ENCODE measurements around the gene PRKCA.

PRKCA gene

GRCh38 chr17:66460558-66460957 lies 158.1 kb downstream of the PRKCA start:
- no peaks in the 10 kb centered on the region for H3K36me3 ChIP-seq (ENCODE audit: insufficient read depth, low read length)
- no peak overlapping the region for H3K4me3 ChIP-seq
- H3K27ac ChIP-seq: no peak overlapping the region
- H3K9me3 ChIP-seq (ENCODE audit: low read depth, low read length): no peaks in the 10 kb centered on the region
- TF ChIP-seq EZH2 (IDR thresholded peaks at IDR 0.05): no peak
- no peak overlapping the region for H3K9ac ChIP-seq (ENCODE audit: insufficient read length)
- no peak for DNase-seq (ENCODE audit: low read depth, low spot score)

DNA sequence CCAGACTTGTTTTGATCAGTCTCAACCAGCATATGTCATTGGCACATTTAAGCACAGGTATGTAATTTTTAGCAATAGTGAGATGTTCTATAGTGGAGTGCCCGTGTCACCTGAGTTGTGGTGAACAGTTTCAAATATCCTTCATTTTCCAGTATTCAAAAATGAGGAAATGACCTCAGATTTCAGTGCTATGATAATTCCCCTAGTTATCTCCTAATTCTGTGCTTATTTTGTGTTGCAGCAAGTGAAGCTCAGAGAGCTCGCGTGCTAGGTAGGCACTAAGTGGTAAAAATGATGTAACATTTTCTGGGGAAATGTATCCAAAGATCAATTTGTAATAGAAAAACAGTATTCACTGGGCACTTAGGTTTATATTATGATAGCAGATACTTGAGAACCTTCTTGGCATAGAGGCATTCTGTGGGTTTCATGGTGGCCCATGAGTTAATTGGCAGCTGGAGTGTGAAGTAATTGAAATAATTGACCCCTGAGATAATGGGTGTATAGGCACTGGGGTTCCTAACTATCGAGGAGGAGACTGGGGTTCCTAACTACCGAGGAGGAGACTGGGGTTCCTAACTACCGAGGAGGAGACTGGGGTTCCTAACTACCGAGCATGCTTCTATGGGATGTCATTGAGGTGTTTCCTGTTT lies 159.1 kb downstream of the PRKCA start:
- H3K9ac ChIP-seq (ENCODE audit: insufficient read length): no peak overlapping the region
- no peak overlapping the region for H3K4me3 ChIP-seq
- TF ChIP-seq FOXP2 (optimal IDR thresholded peaks at IDR 0.05; ENCODE audit: control extremely low read depth, extremely low read length, insufficient read depth): no peak
- no peak for TF ChIP-seq POLR2AphosphoS5 (IDR thresholded peaks at IDR 0.05; ENCODE audit: borderline replicate concordance, low read depth, low read length)
- TF ChIP-seq EZH2 (IDR thresholded peaks at IDR 0.05): no peak
- DNase-seq (ENCODE audit: low read depth, low spot score): no peak
- H3K27ac ChIP-seq: no peak overlapping the region
- H3K9me3 ChIP-seq (ENCODE audit: low read depth, low read length): no peaks in the 10 kb centered on the region
- H3K36me3 ChIP-seq (ENCODE audit: insufficient read depth, low read length): no peaks in the 10 kb centered on the region

DNA sequence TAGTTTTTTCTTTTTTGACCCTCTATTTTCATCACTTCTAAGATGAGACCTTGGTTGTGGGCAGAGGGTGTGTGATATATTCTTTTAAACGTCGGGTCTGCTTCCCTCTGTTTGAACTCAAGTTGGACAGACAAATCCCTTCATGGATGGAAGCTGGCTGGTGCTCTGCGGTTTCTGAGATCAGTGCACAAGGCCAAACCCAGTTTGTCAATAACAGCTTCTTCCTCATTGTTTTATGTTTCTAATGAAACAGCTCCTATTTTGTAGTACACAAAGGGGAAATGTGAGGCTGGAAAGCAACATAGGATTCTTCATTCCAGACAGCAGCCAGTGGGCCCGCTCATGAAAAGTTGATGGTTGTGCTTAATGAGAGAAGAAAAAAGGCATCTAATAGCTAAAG lies 159.6 kb downstream of the PRKCA start:
- DNase-seq (ENCODE audit: low read depth, low spot score): no peak
- TF ChIP-seq EZH2 (IDR thresholded peaks at IDR 0.05) (no peak), POLR2AphosphoS5 (IDR thresholded peaks at IDR 0.05; ENCODE audit: borderline replicate concordance, low read depth, low read length) (no peak), FOXP2 (optimal IDR thresholded peaks at IDR 0.05; ENCODE audit: control extremely low read depth, extremely low read length, insufficient read depth) (no peak)
- no peaks in the 10 kb centered on the region for H3K9me3 ChIP-seq (ENCODE audit: low read depth, low read length)
- no peak overlapping the region for H3K4me3 ChIP-seq
- H3K9ac ChIP-seq (ENCODE audit: insufficient read length): no peak overlapping the region
- no peaks in the 10 kb centered on the region for H3K36me3 ChIP-seq (ENCODE audit: insufficient read depth, low read length)
- no peak overlapping the region for H3K27ac ChIP-seq

GRCh38 chr17:66464921-66465320 lies 162.5 kb downstream of the PRKCA start:
- Histone ChIP-seq H3K36me3 (ENCODE audit: insufficient read depth, low read length) (no peaks in the 10 kb centered on the region), H3K9ac (ENCODE audit: insufficient read length) (no peak overlapping the region), H3K27ac (no peak overlapping the region), H3K9me3 (ENCODE audit: low read depth, low read length) (no peaks in the 10 kb centered on the region), H3K4me3 (no peak overlapping the region)
- no peak for TF ChIP-seq POLR2AphosphoS5 (IDR thresholded peaks at IDR 0.05; ENCODE audit: borderline replicate concordance, low read depth, low read length)
- TF ChIP-seq FOXP2 (optimal IDR thresholded peaks at IDR 0.05; ENCODE audit: control extremely low read depth, extremely low read length, insufficient read depth): no peak
- TF ChIP-seq EZH2 (IDR thresholded peaks at IDR 0.05): no peak
- DNase-seq (ENCODE audit: low read depth, low spot score): no peak

GRCh38 chr17:66465701-66466100 lies 163.3 kb downstream of the PRKCA start:
- Histone ChIP-seq H3K9me3 (ENCODE audit: low read depth, low read length) (no peaks in the 10 kb centered on the region), H3K27ac (no peak overlapping the region), H3K4me3 (no peak overlapping the region), H3K36me3 (ENCODE audit: insufficient read depth, low read length) (no peaks in the 10 kb centered on the region), H3K9ac (ENCODE audit: insufficient read length) (no peak overlapping the region)
- DNase-seq (ENCODE audit: low read depth, low spot score): no peak
- no peak for TF ChIP-seq FOXP2 (optimal IDR thresholded peaks at IDR 0.05; ENCODE audit: control extremely low read depth, extremely low read length, insufficient read depth)
- no peak for TF ChIP-seq EZH2 (IDR thresholded peaks at IDR 0.05)
- TF ChIP-seq POLR2AphosphoS5 (IDR thresholded peaks at IDR 0.05; ENCODE audit: borderline replicate concordance, low read depth, low read length): no peak

DNA sequence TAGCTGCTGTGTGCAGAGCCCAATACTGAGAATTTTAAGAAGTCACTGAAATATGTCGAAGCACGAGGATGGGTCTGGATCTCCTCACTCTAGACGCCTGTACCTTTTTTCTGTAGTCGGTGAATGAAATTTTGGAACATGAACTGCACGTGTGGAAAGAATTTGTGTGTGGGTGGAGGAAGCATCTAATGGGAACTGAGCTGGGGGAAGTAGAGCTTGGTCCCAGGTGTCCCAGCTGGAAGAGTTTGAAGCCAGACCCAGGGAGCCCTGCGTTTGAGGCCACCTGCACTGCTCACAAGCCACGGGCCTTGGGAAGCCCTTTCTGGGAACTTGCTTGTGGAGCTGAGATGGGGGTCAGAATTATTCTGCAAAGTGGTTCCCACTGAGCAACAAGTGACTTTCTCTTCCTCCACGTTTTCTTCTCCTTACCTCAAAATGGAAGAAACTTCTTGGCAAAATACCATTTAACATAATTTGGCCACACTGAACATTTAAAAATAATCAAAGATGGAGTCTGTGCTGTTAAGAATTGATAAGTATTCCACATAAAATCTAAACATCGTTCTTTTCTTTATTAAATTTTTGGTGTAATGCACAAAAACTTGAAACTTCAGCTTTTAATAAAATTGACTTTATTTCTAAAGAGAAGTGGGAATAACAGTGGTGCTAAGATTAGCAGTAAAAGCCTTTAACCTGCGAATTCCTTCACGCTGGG lies 163.8 kb downstream of the PRKCA start:
- no peak for DNase-seq (ENCODE audit: low read depth, low spot score)
- Histone ChIP-seq H3K4me3 (no peak overlapping the region), H3K27ac (no peak overlapping the region), H3K9ac (ENCODE audit: insufficient read length) (no peak overlapping the region), H3K36me3 (ENCODE audit: insufficient read depth, low read length) (no peaks in the 10 kb centered on the region), H3K9me3 (ENCODE audit: low read depth, low read length) (no peaks in the 10 kb centered on the region)
- TF ChIP-seq POLR2AphosphoS5 (IDR thresholded peaks at IDR 0.05; ENCODE audit: borderline replicate concordance, low read depth, low read length) (no peak), FOXP2 (optimal IDR thresholded peaks at IDR 0.05; ENCODE audit: control extremely low read depth, extremely low read length, insufficient read depth) (no peak), EZH2 (IDR thresholded peaks at IDR 0.05) (no peak)

DNA sequence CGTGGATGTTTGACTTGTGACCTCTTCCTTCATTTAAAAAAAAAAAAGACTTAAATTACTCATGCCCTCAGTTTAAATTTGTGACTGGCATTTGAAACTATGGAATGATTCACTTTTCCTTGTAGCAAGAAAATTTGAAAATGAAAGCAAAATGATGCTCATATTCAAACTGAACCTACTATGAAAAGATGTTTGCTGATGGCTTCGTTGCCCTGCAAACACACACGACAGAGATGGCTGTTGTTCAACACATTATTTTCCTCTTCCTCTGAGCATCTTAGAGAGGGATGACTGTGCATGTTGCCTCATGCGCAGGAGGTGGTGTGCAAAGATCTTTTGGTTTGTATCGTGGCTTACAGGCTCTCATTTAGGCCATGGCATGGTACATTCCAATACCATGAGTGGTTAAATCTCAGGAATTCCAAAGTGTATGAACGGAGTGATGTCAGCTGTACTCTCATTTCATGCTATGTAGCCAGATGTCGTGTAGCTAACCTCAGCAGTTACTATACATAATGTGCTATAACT lies 164.5 kb downstream of the PRKCA start:
- Histone ChIP-seq H3K27ac (no peak overlapping the region), H3K9me3 (ENCODE audit: low read depth, low read length) (no peaks in the 10 kb centered on the region), H3K4me3 (no peak overlapping the region), H3K9ac (ENCODE audit: insufficient read length) (no peak overlapping the region), H3K36me3 (ENCODE audit: insufficient read depth, low read length) (no peaks in the 10 kb centered on the region)
- TF ChIP-seq POLR2AphosphoS5 (IDR thresholded peaks at IDR 0.05; ENCODE audit: borderline replicate concordance, low read depth, low read length) (no peak), EZH2 (IDR thresholded peaks at IDR 0.05) (no peak), FOXP2 (optimal IDR thresholded peaks at IDR 0.05; ENCODE audit: control extremely low read depth, extremely low read length, insufficient read depth) (no peak)
- DNase-seq (ENCODE audit: low read depth, low spot score): no peak

DNA sequence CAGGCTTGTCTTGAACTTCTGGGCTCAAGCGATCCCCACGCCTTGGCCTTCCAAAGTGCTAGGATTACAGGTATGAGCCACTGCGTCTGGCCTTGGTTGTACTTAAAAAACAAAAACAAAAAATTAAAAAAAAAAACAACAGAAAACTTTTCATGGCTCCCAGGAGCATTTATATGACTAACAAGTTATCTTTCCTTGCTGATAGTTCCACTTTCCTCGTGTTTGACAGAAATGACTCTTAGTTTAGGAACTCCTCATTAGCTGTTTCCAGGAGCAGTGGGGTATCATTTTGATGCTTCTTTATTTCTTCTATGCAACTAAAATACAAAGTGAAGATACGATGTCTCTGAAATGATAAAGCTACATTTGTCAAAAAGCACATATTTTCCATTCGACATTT lies 165.4 kb downstream of the PRKCA start:
- TF ChIP-seq FOXP2 (optimal IDR thresholded peaks at IDR 0.05; ENCODE audit: control extremely low read depth, extremely low read length, insufficient read depth) (no peak), EZH2 (IDR thresholded peaks at IDR 0.05) (no peak), POLR2AphosphoS5 (IDR thresholded peaks at IDR 0.05; ENCODE audit: borderline replicate concordance, low read depth, low read length) (no peak)
- H3K9ac ChIP-seq (ENCODE audit: insufficient read length): no peak overlapping the region
- no peak overlapping the region for H3K27ac ChIP-seq
- no peaks in the 10 kb centered on the region for H3K9me3 ChIP-seq (ENCODE audit: low read depth, low read length)
- no peak overlapping the region for H3K4me3 ChIP-seq
- no peak for DNase-seq (ENCODE audit: low read depth, low spot score)
- H3K36me3 ChIP-seq (ENCODE audit: insufficient read depth, low read length): no peaks in the 10 kb centered on the region

All from SK-N-MC (cell line).